IPS-11a (cell line): ENCODE results near the gene BTBD16.

ENCODE experiments used
- H3K4me3 ChIP-seq: one replicate; pipeline ENCODE4 v1.5.1; 2013; ENCODE audit warnings: low read depth, low read length, control low read depth

Gene BTBD16

DNA sequence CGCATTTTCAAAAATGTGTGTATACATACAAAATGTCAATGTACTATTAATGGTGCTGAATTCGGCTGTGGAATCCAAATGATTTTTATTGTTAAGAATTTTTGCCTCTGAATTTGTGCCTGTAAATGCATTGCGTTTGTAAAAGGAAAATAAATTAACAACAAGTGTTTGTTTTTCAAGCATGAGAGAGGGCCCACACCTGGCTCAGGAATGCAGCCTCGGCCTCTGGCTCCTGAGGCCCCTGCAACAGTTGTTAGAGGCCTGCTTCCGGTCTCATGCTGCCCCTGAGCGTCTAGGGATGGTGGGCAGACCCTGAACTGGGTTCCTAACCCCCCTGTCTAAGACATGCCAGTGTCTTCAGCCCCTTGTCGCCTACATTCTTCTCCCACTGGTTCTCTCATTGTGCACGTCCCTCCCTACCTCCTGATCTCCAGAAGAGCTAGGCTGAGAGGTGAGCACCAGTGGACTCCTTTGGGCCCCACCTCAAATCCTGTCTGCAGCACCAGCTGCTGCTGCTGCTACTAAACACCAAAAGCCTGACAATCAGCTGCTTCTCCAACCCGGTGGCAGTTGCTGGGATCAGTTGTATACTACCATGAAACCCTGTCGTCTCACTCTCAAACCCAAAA, 1.9 kb upstream of the BTBD16 start:
- no peak overlapping the region for H3K4me3 ChIP-seq

DNA sequence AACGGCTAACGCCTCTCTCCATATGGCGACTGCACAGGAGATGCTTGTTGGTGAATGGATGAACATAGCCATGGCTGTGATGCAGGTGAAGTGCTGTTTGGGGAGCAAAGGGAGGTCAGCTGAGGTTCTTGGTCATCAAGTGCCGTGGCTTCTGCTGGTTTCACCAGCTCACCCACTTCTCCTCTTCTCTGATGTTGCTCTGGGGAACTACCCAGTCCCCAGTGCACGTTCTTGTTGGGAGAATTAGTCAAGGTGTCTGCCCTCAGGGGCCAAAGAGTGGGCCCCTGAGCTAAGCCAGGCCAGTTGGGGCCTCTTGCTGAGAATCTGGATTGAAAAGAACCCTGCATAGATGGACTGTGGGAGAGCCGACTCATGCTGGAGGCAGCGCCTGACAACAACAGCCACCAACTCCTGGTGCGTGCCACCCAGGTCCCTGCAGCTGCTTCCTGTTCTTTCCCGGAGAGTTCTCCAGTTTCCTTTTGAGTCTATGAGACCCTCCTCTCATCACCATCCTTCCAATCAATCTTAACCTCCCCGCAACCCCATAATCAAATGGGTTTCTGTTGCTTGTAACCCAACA, 3.0 kb downstream of the BTBD16 start:
- H3K4me3 ChIP-seq: no peak overlapping the region

DNA sequence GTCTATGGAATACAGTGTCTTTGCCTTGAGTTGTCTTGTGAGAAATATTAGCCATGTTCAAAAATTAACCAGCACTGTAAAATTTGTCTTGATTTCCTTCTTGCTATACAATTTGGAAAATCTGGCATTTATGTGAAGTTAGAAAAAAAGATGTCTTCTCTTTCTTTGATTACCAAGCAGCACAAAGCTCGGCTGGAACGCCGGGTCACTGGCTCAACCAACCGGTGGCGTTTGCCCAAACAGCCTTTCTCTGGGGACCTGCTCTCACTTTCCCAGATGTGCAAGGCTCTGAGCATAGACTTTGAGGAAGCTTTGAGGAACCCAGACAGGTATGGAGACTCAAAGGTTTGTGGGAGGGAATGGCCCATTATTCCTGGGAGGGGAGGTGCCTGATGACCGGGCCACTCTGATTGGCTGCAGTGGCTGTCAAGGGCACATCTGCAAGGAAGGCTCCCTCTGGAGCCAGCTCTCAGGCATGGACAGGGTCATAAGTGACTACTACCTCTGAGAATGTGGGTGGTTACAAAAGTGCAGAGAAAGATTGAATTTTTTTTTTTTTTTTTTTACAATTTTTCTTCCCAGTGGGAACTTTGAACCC, 5.6 kb downstream of the BTBD16 start:
- H3K4me3 ChIP-seq: no peak overlapping the region

DNA sequence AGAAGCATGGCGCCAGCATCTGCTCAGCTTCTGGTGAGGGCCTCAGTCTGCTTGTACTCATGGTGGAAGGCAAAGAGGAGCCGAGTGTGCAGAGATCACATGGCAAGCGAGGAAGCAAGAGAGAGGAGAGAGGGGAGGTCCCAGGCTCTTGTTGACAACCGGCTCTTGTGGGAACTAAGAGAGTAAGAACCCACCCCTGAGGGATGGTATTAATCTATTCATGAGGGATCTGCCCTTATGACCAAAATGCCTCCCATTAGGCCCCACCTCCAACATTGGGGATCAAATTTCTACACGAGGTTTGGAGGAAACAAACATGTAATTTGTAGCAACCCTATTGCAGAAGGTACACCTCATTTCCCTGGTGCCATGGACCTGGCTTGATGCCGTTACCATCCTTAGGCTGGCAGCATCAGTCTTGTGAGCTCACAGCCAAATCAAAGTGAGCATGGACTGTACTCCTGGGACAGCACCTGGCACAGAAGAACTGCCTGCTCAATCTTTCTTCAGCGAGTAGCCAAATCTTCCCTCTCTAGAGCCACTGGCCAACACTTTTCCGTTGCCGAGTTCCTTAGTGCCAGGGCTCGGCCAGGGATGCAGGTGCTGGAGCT, 6.5 kb downstream of the BTBD16 start:
- H3K4me3 ChIP-seq: no peak overlapping the region

DNA sequence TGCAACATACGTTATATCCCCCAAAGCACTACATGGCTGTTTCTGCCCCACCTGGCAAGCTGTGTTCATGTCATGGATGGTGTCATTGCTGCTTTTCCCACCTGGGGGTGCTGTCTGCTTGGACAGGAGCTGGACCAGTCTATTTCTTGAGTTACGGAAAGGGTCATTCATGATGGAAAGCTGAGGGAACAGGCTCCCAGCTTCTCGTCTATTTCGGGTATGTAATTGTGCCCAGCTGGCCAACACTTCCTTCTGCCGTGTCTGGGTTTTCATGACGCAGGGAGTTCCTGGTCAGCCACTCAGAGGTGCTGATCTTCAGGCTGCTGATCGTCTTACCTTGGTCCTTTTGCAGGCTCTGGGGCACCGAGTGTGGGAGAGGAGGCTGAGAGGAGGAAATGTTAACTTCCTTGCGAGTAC, 8.6 kb downstream of the BTBD16 start:
- no peak overlapping the region for H3K4me3 ChIP-seq

DNA sequence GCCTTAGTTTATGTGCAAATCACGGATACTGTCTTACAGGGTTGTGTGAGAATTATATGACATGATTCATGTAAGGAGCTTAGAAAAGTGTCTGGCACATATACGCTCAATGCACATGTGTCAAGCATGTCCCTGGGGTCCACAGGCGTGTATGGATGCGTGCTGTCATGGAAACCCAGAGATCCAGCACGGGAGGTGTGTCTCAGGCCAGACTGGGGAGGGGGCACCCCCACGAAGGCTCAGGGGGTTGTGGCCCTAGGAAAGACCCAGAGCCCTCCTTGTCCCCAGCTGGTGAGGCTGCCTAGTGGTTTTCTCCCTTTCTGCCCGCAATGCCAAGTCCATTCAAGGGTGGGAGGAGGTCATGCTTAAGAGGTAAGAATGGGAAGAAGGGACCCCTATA, 9.1 kb downstream of the BTBD16 start:
- H3K4me3 ChIP-seq: no peak overlapping the region

DNA sequence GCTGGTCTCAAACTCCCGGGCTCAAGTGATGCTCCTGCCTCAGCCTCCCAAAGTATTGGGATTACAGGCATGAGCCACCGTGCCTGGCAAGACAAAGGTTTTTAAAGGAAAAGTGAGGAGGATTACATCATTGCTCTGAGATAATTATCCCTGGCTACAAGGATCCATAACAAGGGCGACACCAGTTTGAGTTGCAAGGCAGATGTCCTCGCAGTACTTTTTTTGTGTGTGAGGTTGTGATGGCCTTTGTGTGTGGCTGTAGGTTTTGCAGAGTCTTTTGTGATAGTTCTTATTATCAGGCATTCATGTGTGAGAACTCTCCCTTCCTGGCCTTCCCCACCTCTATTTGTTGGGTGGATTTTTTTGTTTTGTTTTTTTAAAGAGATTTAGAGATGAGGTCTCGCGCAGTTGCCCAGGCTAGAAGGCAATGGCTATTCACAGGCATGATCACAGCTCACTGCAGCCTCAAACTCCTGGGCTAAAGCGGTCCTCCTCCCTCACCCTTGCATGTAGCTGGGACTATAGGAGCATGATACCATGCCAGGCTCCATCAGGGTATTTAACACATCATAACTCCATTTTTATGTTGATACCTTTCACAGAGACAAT, 10.0 kb downstream of the BTBD16 start:
- no peak overlapping the region for H3K4me3 ChIP-seq

DNA sequence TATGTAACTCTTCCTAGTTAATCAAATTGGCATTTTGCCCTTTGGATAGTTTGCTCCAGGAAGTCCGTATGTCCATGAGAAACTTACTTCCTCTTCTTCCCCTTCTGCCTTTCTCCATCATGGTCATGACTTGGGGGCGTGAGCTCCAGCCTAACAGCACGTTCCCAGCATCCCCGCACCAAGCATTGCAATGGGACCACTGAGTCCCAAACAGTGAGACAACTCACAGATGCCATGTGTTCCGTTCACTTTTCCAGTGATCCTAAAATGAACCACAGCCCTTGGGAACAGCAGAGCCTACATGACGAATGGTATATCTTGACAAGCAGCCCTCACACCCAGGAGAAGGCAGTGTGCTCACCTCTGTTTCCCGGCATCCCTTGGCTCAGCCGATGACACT, 10.7 kb downstream of the BTBD16 start:
- H3K4me3 ChIP-seq: no peak overlapping the region

DNA sequence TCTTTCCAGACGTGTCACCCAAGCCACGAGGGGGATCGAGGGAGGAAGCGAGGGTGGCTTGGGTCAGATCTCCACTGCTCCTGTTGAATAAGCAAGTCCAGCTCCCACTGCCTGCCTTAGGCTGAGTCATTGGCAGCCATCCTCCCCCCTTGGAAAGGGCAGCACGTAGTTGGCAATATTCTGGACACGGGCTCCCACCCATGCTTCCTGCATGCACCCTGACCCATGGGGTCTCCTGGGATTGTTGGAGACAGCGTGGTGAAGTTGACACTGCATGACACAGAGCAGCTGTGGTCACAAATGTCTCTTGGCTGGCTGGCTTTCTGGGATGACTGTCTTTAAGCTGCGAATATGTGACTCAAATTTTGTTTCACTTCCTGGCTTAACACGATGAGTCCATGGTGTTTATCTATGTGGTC, 11.2 kb downstream of the BTBD16 start:
- no peak overlapping the region for H3K4me3 ChIP-seq

DNA sequence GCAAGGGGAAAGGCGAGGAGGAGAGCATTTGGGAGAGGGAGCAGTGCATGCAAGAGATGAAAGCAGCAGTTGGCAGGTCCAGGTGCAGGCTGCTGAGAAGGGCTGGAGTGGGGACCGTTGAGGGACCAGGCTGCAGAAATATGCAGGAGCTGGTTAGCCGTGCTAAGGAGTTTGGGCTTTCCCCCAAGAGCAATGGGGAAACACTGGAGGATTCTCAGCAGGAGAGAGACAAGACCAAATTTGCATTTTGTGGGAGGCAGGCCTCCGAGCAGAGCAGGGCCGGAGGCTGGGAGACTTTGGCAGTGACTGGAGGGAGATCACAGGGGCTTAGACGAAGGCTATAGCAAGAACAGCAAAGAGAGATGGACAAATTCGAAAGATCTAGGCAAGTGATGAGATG, 11.8 kb downstream of the BTBD16 start:
- no peak overlapping the region for H3K4me3 ChIP-seq

DNA sequence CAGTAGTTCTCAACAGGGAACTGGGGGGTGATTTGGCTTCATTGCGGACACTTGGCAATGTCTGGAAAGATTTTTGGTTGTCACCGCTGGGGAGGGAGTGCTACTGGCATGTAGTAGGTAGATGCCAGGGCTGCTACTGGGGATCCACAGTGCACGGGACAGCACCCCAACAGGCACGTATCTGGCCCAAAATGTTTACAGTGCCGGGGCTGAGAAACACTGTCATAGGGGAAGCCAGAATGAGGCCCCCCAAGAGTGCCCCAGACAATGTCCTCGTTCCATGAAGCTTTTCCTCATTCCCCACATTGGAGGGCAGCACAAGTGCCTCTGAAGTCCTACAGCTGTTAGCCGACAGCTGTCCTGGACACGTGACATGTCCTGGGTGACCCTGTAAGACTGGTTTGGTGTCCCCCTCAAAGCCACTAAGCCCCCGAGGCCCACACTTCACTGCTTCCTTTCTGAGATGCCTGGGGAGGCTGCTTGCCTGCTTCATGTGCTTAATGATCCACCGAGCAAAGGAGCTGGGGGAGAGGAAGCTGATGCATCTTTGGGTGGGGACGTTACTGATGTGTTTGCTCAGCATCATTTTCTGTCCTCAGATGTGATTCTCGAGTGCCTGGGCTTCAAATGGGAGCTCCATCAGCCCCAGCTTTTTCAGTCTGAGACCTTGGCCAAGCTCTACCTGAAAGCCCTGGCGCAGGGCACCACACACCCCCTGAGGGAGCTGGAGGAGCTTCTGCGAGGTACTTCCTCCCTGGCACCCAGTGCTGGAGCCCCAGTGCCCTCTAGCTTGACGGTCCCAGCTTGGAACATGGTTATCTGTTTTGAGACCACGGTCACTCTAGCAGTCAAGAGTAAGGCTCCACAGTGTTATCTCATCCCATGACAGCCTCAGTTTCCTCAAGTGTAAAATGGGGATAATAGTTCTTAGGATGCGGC, 14.7 kb downstream of the BTBD16 start:
- no peak overlapping the region for H3K4me3 ChIP-seq

DNA sequence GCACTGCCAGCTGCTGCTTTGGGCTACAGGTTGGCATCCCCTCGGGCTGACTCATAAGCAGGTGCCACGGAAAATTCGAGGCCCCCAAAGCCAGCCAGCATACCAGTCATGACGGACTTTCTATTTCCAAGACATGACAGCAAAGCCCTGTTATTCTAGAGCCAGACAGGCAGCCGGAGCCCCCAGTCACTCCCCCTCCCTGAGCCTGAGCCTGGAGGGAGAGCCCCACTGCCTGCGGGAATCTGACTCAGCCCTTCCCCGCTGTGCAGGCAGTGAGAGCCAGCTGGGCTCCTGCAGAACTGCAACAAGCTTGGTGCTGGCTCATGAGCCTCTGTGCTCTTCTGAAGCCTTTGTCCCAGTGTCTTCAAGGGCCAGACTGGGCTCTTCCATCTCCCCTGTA, 15.8 kb downstream of the BTBD16 start:
- H3K4me3 ChIP-seq: no peak overlapping the region

DNA sequence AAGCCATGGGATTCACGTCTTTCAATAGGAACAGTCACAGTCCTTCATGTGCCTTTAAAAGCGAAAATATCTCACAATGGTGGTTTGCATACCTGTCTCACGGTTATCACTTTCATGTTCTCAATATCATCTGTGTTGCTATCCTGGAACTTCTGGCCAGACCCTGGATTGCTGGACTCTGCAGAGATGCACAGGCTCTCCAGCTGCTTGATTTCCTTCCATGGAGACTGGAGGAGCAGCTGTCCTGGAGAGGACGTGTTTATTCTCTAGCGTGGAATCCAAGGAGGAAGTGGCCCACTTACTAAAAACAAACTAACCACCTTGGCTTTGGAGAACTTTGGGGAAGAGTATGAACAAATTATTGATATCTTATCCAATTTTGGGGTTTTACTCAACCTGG, 16.5 kb downstream of the BTBD16 start:
- no peak overlapping the region for H3K4me3 ChIP-seq

DNA sequence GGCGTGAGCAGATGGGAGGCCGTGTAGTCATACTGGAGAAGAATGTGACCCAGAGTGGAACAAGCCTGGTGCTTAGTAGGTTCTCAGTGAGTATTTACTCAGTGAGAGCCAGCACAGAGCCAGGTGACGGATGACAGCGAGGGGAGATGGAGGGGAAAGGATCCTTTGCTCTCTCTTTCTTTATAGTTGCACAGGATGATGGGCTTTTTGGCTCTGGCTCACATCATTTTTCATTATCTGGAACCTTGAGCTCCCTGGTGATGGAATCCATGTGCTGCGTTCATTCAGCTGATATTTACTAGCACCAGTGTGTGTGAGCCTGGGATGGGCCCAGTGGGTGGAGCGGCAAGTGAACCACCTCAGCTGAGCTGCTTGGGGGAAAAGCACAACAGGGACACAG, 17.2 kb downstream of the BTBD16 start:
- no peak overlapping the region for H3K4me3 ChIP-seq

DNA sequence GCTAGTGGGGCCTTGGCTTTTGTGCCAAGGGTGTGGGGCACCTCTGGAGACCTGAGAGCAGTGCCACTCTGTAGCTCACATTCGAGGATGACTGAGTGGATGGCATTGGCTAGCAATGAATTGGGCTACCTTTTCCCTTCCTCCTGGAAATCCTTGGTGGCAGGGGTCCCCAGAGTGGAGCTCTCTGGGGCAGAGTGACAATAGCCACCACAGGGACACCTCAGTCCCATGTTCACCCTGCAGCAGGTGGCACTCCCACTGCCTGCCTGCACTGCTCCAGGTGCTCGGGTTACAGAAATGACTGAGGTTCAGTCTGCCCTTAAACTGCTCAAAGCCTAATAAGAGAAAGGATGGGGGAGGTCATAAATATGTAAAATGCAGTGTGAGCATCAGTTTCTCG, 17.8 kb downstream of the BTBD16 start:
- H3K4me3 ChIP-seq: no peak overlapping the region

DNA sequence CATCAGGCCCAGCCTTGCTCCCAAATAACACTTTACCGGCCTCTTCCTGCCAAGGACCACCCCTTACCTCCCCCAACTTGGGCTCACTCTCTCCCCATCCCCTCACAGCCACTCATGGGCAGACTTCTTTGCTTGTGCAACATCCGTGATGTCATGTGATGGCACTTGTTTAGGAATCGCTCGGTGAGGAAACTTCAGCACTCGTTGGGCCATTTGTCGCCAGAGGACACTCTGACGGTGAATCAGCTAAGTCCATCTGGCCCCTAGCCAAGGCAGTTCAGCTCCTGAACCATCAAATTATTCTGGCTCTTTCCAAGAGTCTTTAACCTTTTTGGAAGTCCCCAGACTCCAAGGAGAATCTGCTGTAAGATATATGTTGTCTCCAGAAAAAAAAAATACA, 19.2 kb downstream of the BTBD16 start:
- no peak overlapping the region for H3K4me3 ChIP-seq

DNA sequence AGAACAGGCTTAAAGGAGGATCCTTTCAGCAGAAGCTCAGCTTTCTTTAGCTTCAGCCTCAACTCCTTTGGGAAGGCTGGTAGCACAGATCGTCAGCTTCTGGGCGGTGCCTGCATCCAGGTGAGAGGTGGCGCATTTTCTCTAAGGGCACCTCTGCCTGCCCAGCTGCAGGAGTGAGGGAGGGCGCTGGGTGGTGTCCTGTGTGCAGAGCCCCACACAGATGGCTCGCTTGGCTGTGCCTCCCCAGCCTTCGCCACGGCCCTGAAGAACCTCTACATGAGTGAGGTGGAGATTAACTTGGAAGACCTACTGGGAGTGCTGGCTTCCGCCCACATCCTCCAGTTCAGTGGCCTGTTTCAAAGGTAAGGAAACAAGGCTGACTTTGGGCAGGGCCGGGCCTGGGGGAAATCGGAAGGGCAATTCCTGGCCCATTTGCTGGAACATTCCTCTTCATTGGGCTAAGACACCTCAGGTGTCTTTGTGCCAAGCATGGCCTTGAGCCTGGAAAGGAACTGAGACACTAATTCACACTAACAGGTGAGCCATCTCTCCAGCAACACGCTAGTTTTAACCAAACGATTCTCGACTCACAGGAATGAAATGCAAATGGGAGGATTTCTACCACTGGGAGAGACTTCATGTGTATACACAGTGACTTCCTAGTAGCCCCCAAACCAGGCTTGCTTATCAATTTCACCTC, 19.9 kb downstream of the BTBD16 start:
- H3K4me3 ChIP-seq: no peak overlapping the region

DNA sequence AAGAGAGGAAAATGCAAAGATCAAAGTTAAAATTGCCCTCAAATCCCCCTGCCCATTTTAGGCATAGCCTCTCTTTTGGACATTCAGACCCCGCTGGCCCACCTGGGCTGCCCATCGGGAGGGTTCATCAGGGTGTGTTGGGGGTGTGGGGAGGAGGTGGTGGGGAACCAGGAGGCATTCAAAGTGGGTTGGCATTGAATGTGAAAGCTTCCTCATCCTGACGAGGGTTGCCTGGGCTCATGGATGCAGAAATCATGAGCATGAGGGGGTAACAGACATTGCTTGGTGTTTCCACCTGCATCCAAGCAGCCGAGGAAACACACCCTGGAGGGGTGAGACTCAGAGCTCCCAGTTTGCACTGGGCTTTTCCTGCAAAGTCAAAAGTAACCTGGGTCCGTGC, 20.6 kb downstream of the BTBD16 start:
- no peak overlapping the region for H3K4me3 ChIP-seq

DNA sequence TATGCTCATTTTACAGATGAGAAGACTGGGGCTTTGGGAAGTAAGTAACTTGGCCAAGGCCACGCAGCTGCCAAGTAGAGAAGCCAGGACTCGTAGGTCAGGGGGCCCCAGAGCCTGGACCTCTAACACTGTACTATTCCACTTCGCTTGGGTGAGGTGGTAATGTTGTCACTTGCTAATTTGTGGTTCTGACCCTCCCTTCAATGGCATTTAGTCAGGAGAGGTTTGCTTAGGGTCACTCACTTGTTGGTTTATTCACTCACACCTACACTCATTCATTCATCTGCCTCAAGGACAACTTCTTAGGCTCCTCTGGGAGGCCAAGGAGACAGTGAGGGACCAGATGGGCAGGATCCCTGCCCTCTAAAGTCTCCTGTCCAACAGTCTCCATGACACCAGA, 21.3 kb downstream of the BTBD16 start:
- H3K4me3 ChIP-seq: no peak overlapping the region
